Right atrium auricular region (tissue), 2 donors: ENCODE data around the gene DPP6. TPM values are rescaled to one million over a fixed set of nuclear protein-coding genes. Genes with fewer than 3 reads are reported as not detected.
A peak's percentile ranks its signal among the peaks of the same experiment; 100 is the strongest.
"Not testable (repeated sequence)": the region's sequence is repeated elsewhere in the genome, so short reads cannot be mapped to it uniquely, and the experiment has no call there.

Experiments
- DNase-seq: peaks from one replicate; pipeline ENCODE4 v3.0.0-alpha.2; 2019; ENCODE audit warnings: low spot score
- H3K27ac ChIP-seq, 2 donors: fragments of 200-600 bp; sonication (generic); 1 replicate in 1 of 2; 2 replicates in 1 of 2; pipeline ENCODE4 v1.5.1; 2016 to 2019
- H3K27me3 ChIP-seq, 2 donors: fragments of 200-600 bp; sonication (generic); one replicate each; pipeline versions ENCODE4 v1.5.1 to v1.6.0; 2017 to 2019
- H3K36me3 ChIP-seq: fragments of 200-600 bp; sonication (generic); one replicate; pipeline ENCODE4 v1.5.1; 2016
- H3K4me1 ChIP-seq, 2 donors: fragments of 200-600 bp; sonication (generic); one replicate each; pipeline versions ENCODE4 v1.5.1 to v1.6.0; 2017 to 2019
- H3K4me3 ChIP-seq, 2 donors: fragments of 200-600 bp; sonication (generic); 1 replicate in 1 of 2; 2 replicates in 1 of 2; pipeline ENCODE4 v1.5.1; 2017 to 2019; ENCODE audit warnings: mild to moderate bottlenecking in 1 of 2, moderate library complexity in 1 of 2
- H3K9me3 ChIP-seq, 2 donors: fragments of 200-600 bp; sonication (generic); one replicate each; pipeline ENCODE4 v1.5.1; 2019
- total RNA-seq, 2 donors: library from RNA; depleted of rRNA; stranded (reverse); fragments of >200 nt; gene quantifications; one replicate each; pipeline ENCODE4 v1.1.0, GENCODE V29; 2016
- TF ChIP-seq, protein P1 (sequence below), 2 donors: fragments of 200-600 bp; sonication (generic); IDR thresholded peaks; one replicate each; pipeline ENCODE4 v1.5.1; 2019; ENCODE audit warnings: antibody characterized with exemption in 2 of 2

The DPP6 gene
- total RNA-seq, 2 donors from 2014 or later: 0.35 to 0.85 TPM

DNA sequence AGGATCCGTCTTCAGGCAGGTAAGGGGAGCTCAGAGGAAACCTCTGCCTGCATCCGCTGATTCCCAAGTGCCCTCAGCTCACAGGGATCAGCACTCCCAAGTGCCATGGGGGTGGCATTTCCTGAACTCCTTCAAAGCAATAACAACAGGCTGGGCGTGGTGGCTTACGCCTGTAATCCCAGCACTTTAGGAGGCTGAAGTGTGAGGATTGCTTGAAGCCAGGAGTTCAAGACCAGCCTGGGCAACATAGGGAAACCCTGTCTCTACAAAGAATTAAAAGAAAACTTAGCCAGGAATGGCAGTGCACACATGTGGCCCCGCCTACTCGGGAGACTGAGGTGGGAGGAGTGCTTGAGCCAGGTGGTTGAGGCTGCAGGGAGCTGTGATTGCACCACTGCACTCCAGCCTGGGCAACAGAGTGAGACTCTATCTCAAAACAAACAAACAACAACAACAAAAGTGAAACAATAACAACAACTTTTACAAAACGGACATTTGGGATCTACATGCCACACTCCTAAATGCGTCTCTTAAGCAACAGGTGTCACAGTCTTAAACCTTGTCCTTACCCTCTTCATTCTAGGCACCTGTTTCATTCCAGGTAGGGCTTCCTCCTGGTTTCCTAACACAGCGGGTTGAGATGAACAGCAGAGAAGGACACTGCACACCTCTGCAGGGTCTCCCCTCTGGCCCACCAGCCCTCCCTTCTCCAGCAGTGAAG lies 877.0 kb downstream of the DPP6 start:
- Histone ChIP-seq H3K27me3 (no peaks in the 10 kb centered on the region), H3K4me1 (peaks cover 0 to 6% of the 10 kb centered on the region in 2 donors), H3K9me3 (no peaks in the 10 kb centered on the region), H3K4me3 (peak overlapping the region; percentile 55 to 63), H3K27ac (peak overlapping the region; percentile 86 to 87), H3K36me3 (no peaks in the 10 kb centered on the region)
- TF ChIP-seq, protein P1, sequence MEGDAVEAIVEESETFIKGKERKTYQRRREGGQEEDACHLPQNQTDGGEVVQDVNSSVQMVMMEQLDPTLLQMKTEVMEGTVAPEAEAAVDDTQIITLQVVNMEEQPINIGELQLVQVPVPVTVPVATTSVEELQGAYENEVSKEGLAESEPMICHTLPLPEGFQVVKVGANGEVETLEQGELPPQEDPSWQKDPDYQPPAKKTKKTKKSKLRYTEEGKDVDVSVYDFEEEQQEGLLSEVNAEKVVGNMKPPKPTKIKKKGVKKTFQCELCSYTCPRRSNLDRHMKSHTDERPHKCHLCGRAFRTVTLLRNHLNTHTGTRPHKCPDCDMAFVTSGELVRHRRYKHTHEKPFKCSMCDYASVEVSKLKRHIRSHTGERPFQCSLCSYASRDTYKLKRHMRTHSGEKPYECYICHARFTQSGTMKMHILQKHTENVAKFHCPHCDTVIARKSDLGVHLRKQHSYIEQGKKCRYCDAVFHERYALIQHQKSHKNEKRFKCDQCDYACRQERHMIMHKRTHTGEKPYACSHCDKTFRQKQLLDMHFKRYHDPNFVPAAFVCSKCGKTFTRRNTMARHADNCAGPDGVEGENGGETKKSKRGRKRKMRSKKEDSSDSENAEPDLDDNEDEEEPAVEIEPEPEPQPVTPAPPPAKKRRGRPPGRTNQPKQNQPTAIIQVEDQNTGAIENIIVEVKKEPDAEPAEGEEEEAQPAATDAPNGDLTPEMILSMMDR (IDR thresholded peaks at IDR 0.05): no peak
- DNase-seq: no peak

DNA sequence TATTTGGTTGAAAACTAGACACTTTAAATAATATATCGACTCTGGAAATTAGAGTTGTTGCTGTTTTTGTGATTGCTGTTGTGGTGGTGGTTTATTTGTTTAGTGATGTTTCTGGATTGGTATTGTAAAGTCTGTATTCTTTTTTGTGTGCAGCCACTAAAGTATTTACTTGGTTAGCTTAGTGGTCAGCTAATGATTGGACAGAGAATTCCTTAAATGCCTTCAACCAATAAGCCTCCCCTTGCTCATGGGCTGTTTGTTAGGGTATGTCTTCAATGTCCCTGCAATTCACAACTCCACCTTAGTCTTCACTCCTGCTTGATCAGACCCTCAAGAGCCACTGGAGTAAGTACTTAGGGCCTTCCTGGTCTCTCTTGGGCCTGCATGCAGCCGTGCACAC lies 879.7 kb downstream of the DPP6 start:
- TF ChIP-seq, protein P1 (IDR thresholded peaks at IDR 0.05): no peak
- Histone ChIP-seq H3K36me3 (no peaks in the 10 kb centered on the region), H3K9me3 (no peaks in the 10 kb centered on the region), H3K4me1 (peaks cover 0 to 6% of the 10 kb centered on the region in 2 donors), H3K27me3 (no peaks in the 10 kb centered on the region), H3K4me3 (no peak overlapping the region), H3K27ac (no peak overlapping the region)
- DNase-seq: no peak

DNA sequence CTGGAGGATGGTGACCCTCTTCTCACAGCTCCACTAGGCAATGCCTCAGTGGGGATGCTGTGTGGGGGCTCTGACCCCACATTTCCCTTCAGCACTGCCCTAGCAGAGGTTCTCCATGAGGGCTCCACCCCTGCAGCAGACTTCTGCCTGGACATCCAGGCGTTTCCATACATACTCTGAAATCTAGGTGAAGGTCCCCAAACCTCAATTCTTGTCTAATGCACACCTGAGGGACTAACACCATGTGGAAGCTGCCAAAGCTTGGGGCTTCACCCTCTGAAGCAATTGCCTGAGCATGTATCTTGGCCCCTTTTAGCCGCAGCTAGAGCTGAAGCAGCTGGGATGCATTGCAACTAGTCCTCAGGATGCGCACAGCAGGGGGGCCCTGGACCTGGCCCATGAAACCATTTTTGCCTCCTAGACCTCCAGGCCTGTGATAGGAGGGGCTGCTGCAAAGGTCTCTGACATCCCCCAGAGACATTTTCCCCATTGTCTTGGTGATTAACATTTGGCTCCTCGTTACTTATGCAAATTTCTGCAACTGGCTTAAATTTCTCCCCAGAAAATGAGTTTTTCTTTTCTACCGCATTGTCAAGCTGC lies 882.3 kb downstream of the DPP6 start:
- H3K36me3 ChIP-seq, H3K4me1 ChIP-seq, H3K9me3 ChIP-seq, DNase-seq, H3K27me3 ChIP-seq, H3K27ac ChIP-seq, H3K4me3 ChIP-seq: not testable (repeated sequence)

GRCh38 chr7:154937837-154938236 lies 885.6 kb downstream of the DPP6 start:
- Histone ChIP-seq H3K4me3 (no peak overlapping the region), H3K27ac (no peak overlapping the region), H3K36me3 (no peaks in the 10 kb centered on the region), H3K27me3 (no peaks in the 10 kb centered on the region), H3K4me1 (no peaks in the 10 kb centered on the region), H3K9me3 (peaks cover 0 to 6% of the 10 kb centered on the region in 2 donors)
- TF ChIP-seq, protein P1 (IDR thresholded peaks at IDR 0.05): no peak
- no peak for DNase-seq

DNA sequence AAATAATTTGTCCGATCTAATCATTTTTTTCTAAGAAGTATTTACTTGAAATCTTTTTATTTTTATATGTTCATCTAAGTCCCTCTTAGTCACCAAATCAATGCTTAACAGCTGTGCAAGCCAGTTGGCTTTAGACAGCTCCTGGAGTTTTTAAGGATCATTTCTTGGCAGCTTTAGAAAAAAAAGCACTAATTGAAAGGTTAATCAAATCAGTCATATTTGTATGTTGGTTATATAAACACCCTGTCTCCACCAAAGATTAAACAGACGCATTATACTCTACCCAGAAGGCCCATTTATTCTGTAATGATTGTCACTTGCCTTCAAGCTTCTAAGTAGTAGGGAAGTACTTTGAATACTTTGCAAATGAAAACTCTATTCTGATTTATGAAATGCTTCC lies 890.5 kb downstream of the DPP6 start:
- TF ChIP-seq, protein P1 (IDR thresholded peaks at IDR 0.05): no peak
- no peak for DNase-seq
- Histone ChIP-seq H3K4me3 (no peak overlapping the region), H3K36me3 (peaks cover 40% of the 10 kb centered on the region), H3K9me3 (peaks cover 0 to 5% of the 10 kb centered on the region in 2 donors), H3K4me1 (no peaks in the 10 kb centered on the region), H3K27ac (no peak overlapping the region), H3K27me3 (no peaks in the 10 kb centered on the region)
